ENCODE measurements around the gene RABGGTB.
A peak's percentile ranks its signal among the peaks of the same experiment; 100 is the strongest.
"Not testable (repeated sequence)": the region's sequence is repeated elsewhere in the genome, so short reads cannot be mapped to it uniquely, and the experiment has no call there.

The RABGGTB gene

GRCh38 chr1:75770761-75771160 is 15.3 kb upstream of the RABGGTB start:
- no peak overlapping the region for H3K27ac ChIP-seq
- TF ChIP-seq, protein P1, sequence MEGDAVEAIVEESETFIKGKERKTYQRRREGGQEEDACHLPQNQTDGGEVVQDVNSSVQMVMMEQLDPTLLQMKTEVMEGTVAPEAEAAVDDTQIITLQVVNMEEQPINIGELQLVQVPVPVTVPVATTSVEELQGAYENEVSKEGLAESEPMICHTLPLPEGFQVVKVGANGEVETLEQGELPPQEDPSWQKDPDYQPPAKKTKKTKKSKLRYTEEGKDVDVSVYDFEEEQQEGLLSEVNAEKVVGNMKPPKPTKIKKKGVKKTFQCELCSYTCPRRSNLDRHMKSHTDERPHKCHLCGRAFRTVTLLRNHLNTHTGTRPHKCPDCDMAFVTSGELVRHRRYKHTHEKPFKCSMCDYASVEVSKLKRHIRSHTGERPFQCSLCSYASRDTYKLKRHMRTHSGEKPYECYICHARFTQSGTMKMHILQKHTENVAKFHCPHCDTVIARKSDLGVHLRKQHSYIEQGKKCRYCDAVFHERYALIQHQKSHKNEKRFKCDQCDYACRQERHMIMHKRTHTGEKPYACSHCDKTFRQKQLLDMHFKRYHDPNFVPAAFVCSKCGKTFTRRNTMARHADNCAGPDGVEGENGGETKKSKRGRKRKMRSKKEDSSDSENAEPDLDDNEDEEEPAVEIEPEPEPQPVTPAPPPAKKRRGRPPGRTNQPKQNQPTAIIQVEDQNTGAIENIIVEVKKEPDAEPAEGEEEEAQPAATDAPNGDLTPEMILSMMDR (conservative IDR thresholded peaks at IDR 0.05), result no peak

- no peak overlapping the region for H3K27ac ChIP-seq
- TF ChIP-seq, protein P1 (conservative IDR thresholded peaks at IDR 0.05), result no peak
These were observed 14.1 kb upstream of the RABGGTB start for GRCh38 chr1:75771978-75772377.

DNA sequence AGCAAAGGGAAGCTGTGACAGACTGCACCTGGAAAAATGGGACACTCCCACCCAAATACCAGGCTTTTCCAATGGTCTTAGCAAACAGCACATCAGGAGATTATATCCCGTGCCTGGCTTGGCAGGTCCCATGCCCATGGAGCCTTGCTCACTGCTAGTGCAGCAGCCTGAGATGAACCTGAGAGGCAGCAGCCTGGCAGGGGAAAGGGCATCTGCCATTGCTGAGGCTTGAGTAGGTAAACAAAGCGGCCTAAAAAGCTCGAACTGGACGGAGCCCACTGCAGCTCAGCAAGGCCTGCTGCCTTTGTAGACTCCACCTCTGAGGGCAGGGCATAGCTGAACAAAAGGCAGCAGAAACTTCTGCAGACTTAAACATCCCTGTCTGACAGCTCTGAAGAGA is 8.2 kb upstream of the RABGGTB start:
- H3K27ac ChIP-seq, result not testable (repeated sequence)

- H3K27ac ChIP-seq, result not testable (repeated sequence)
These were observed 7.4 kb upstream of the RABGGTB start for GRCh38 chr1:75778694-75779093.

DNA sequence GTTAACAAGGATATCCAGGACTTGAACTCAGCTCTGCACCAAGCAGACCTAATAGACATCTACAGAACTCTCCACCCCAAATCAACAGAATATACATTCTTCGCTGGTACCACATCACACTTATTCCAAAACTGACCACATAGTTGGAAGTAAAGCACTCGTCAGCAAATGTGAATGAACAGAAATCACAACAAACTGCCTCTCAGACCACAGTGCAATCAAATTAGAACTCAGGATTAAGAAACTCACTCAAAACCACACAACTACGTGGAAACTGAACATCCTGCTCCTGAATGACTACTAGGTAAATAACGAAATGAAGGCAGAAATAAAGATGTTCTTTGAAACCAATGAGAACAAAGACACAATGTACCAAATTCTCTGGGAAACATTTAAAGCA is 5.9 kb upstream of the RABGGTB start:
- H3K27ac ChIP-seq, result not testable (repeated sequence)

DNA sequence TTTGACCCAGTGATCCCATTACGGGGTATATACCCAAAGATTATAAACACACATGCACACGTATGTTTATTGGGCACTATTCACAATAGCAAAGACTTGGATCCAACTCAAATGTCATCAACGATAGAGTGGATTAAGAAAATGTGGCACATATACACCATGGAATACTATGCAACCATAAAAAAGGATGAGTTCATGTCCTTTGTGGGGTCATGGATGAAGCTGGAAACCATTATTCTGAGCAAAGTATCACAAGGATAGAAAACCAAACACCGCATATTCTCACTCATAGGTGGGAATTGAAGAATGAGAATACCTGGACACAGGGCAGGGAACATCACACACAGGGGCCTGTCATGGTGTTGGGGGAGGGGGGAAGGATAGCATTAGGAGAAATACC is 2.1 kb upstream of the RABGGTB start:
- not testable (repeated sequence) for H3K27ac ChIP-seq

DNA sequence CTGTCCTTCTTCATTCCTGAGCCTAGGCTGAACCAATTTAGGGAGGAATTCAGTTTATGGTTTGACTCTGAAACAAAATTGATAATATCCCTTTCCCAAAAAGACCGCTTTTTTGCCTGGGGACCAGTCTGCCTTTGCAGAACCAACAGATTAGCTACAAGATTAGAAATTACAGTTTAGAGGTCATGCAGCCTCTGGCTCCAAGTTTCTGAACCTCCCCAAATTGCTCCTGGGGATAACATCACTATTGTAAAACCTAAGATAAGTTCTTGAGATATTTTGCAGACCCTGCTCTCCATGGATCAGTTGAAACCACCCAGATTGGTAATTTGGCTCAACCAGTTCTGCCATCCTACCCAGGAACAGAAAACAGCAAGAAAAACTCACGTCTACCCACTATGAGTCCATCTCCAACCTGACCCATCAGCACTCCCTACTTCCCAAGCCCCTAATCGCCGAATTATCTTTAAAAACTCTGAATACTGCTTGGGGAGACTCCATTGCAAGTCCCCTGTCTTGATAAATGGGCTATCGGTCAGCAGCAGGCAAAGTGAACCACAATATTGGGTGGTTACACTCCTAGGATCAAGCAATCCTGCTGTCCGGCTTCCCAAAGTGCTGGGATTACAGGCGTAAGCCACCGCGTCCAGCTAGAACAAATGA is 605 bp upstream of the RABGGTB start:
- TF ChIP-seq, protein P1 (conservative IDR thresholded peaks at IDR 0.05), result no peak
- H3K27ac ChIP-seq, result peak overlapping the region; percentile 85

GRCh38 chr1:75786901-75787493 is 941 bp downstream of the RABGGTB start:
- TF ChIP-seq, protein P1 (conservative IDR thresholded peaks at IDR 0.05), result no peak
- H3K27ac ChIP-seq, result peak overlapping the region; percentile 85

DNA sequence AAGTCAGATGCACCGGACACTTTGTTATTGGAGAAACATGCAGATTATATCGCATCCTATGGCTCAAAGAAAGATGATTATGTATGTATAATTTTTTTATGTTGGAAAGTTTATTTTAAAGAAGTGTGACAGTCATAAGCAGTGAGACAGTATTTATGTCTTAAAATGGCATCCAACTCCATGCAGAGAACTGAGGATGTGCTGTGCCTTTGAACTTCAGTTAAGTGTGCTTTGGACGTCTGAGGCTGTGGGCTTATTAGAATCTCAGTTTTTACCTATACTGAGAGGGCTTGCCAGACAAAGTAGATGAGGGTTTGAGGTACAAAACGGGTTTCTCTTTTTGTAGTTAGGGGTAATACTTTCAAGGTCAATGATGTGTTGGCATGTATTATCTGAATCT is 1.5 kb downstream of the RABGGTB start:
- H3K27ac ChIP-seq, result peak overlapping the region; percentile 85; the same call in 1 of the 2 replicates
- TF ChIP-seq, protein P1 (conservative IDR thresholded peaks at IDR 0.05), result no peak

GRCh38 chr1:75789988-75790387 is 3.9 kb downstream of the RABGGTB start:
- TF ChIP-seq, protein P1 (conservative IDR thresholded peaks at IDR 0.05), result no peak
- H3K27ac ChIP-seq, result peak overlapping the region; percentile 85; the same call in 1 of the 2 replicates
